Aorta (tissue), 5 donors: ENCODE measurements around the gene PFN2. TPM values are rescaled to one million over a fixed set of nuclear protein-coding genes. Genes with fewer than 3 reads are reported as not detected.
"Not testable (repeated sequence)": the region's sequence is repeated elsewhere in the genome, so short reads cannot be mapped to it uniquely, and the experiment has no call there.

ENCODE experiments used
- ATAC-seq: fragments of 200-7000 bp; cut with Tn5 transposase; one replicate; pipeline ENCODE4 v1.9.1; 2022; ENCODE audit warnings: moderate library complexity; ENCODE audit not compliant: low FRiP score
- DNase-seq, 2 donors: peaks; one replicate each; pipeline ENCODE4 v3.0.0-alpha.2; 2020
- H3K27ac ChIP-seq, 2 donors: one replicate each; pipeline ENCODE4 v1.5.1; 2013; ENCODE audit warnings: low read length in 2 of 2, mild to moderate bottlenecking in 2 of 2, moderate library complexity in 2 of 2, control low read depth in 1 of 2, inconsistent platforms in 1 of 2, low read depth in 1 of 2
- H3K27me3 ChIP-seq, 2 donors: one replicate each; pipeline ENCODE4 v1.6.1; 2013; ENCODE audit warnings: control low read depth in 1 of 2, low read length in 1 of 2, mild to moderate bottlenecking in 1 of 2, moderate library complexity in 1 of 2; ENCODE audit not compliant: insufficient read depth in 2 of 2, control insufficient read depth in 1 of 2
- H3K36me3 ChIP-seq, 2 donors: one replicate each; pipeline ENCODE4 v1.6.1; 2013; ENCODE audit warnings: control low read depth in 1 of 2, low read length in 1 of 2, mild to moderate bottlenecking in 1 of 2; ENCODE audit not compliant: insufficient read depth in 2 of 2, control insufficient read depth in 1 of 2
- H3K4me1 ChIP-seq, 2 donors: one replicate each; pipeline ENCODE4 v1.6.1; 2013; ENCODE audit warnings: low read length in 2 of 2, control low read depth in 1 of 2, mild to moderate bottlenecking in 1 of 2, moderate library complexity in 1 of 2; ENCODE audit not compliant: insufficient read depth in 2 of 2, control insufficient read depth in 1 of 2
- H3K4me3 ChIP-seq, 2 donors: one replicate each; pipeline ENCODE4 v1.5.1; 2013; ENCODE audit warnings: low read length in 2 of 2, control low read depth in 1 of 2, mild to moderate bottlenecking in 1 of 2
- H3K9me3 ChIP-seq: one replicate; pipeline ENCODE4 v1.6.1; 2013; ENCODE audit warnings: mild to moderate bottlenecking, low read length; ENCODE audit not compliant: control insufficient read depth
- WGBS, 2 donors: extraction: QIAGEN DNeasy Blood & Tissue Kit; methylation state at CpG; one replicate each; pipeline ENCODE4 v1.1.7; 2013; 5-methylcytosine and 5-hydroxymethylcytosine counted together
- intact Hi-C, 2 donors: fragments of 100-400 bp; cut with DNase I; formaldehyde crosslinking; loops; one replicate each; pipeline versions ENCODE4 v1.14.2 to v1.15.0; 2022
- polyA plus RNA-seq, 2 donors: library from polyadenylated mRNA; stranded (reverse); fragments of 200-250 nt; gene quantifications; one replicate each; pipeline ENCODE4 v1.2.3, GENCODE V29; 2013
- total RNA-seq, 2 donors: library from RNA; stranded (reverse); fragmentation: NEBNext Ultra II Directional; extraction: Animal tissue kit (Norgen Biotek cat#: 25700); gene quantifications; one replicate each; pipeline ENCODE4 v1.2.1, GENCODE V29; 2021
- donor health status: healthy with polysubstance abuse.
- donor health status: Bipolar disorder and iron deficiency.
- donor health status: DM: no; HTN: no; CAD: no.
- donor health status: DM: no; HTN: no; CAD: no.
- donor health status: DM: yes; HTN: yes; CAD: no.

Gene PFN2
- total and polyA plus RNA-seq, 4 donors, result 115 to 185 (median 145) TPM

- intact Hi-C loops, result no loop called here
- peaks cover 5% of the 10 kb centered on the region in 2 donors for H3K4me1 ChIP-seq
- DNase-seq (no peak), ATAC-seq (no peak)
- no peaks in the 10 kb centered on the region for H3K36me3 ChIP-seq
- WGBS, 2 donors, result 41 to 42% methylated on average over 1 of the region's 1 CpG
- H3K27ac ChIP-seq, result no peak overlapping the region
- no peaks in the 10 kb centered on the region for H3K9me3 ChIP-seq
- H3K4me3 ChIP-seq, result no peak overlapping the region
- H3K27me3 ChIP-seq, result no peaks in the 10 kb centered on the region
These were observed 28.7 kb downstream of the PFN2 start for GRCh38 chr3:149941946-149942345.

GRCh38 chr3:149941186-149941585 is 29.5 kb downstream of the PFN2 start:
- Histone ChIP-seq H3K4me1 (peaks cover 5% of the 10 kb centered on the region in 2 donors), H3K4me3 (no peak overlapping the region), H3K27me3 (no peaks in the 10 kb centered on the region), H3K27ac (no peak overlapping the region), H3K36me3 (no peaks in the 10 kb centered on the region), H3K9me3 (no peaks in the 10 kb centered on the region)
- intact Hi-C loops, result no loop called here
- DNase-seq, result no peak
- 87 to 91% methylated on average over 2 of the region's 2 CpGs for WGBS, 2 donors
- ATAC-seq, result no peak

- H3K27ac ChIP-seq, H3K36me3 ChIP-seq, ATAC-seq, H3K27me3 ChIP-seq, H3K9me3 ChIP-seq, DNase-seq, H3K4me3 ChIP-seq, H3K4me1 ChIP-seq: not testable (repeated sequence)
- intact Hi-C loops, result loop anchor here in 1 of 2 donors (10.0 kb wide), 1 partner anchor 556 kb away; no protein-coding TSS in a partner anchor
- 58 to 60% methylated on average over 3 of the region's 3 CpGs for WGBS, 2 donors
These were observed 32.2 kb downstream of the PFN2 start for GRCh38 chr3:149938392-149939055.

- DNase-seq, result peak in 1 of 2 donors; percentile 57
- Histone ChIP-seq H3K27me3 (no peaks in the 10 kb centered on the region), H3K36me3 (no peaks in the 10 kb centered on the region), H3K9me3 (no peaks in the 10 kb centered on the region), H3K4me3 (no peak overlapping the region), H3K27ac (peak overlapping the region in 1 of 2 donors; percentile 8), H3K4me1 (peaks cover 5 to 8% of the 10 kb centered on the region in 2 donors)
- WGBS, 2 donors, result 32% methylated on average over 7 of the region's 7 CpGs
- peak; percentile 75 for ATAC-seq
- intact Hi-C loops, result loop anchor here in 1 of 2 donors (10.0 kb wide), 1 partner anchor 558 kb away; no protein-coding TSS in a partner anchor
These were observed 33.9 kb downstream of the PFN2 start for GRCh38 chr3:149936812-149937230.

- Histone ChIP-seq H3K27me3 (no peaks in the 10 kb centered on the region), H3K4me1 (peaks cover 5 to 8% of the 10 kb centered on the region in 2 donors), H3K4me3 (no peak overlapping the region), H3K9me3 (no peaks in the 10 kb centered on the region), H3K27ac (no peak overlapping the region), H3K36me3 (no peaks in the 10 kb centered on the region)
- ATAC-seq, result peak; percentile 85
- intact Hi-C loops, result loop anchor here in 1 of 2 donors (10.0 kb wide), 1 partner anchor 560 kb away; no protein-coding TSS in a partner anchor
- peak in 1 of 2 donors; percentile 76 for DNase-seq
These were observed 36.2 kb downstream of the PFN2 start for GRCh38 chr3:149934524-149934923.

- intact Hi-C loops, result loop anchor here in 1 of 2 donors (10.0 kb wide), 1 partner anchor 561 kb away; no protein-coding TSS in a partner anchor
- Histone ChIP-seq H3K4me1 (peaks cover under 1 to 3% of the 10 kb centered on the region in 2 donors), H3K27ac (no peak overlapping the region), H3K36me3 (no peaks in the 10 kb centered on the region), H3K27me3 (no peaks in the 10 kb centered on the region), H3K4me3 (no peak overlapping the region), H3K9me3 (no peaks in the 10 kb centered on the region)
- ATAC-seq (no peak), DNase-seq (no peak)
These were observed 36.8 kb downstream of the PFN2 start for GRCh38 chr3:149933858-149934257.

- 99 to 100% methylated on average over 1 of the region's 1 CpG for WGBS, 2 donors
- intact Hi-C loops, result loop anchor here in 1 of 2 donors (10.0 kb wide), 1 partner anchor 562 kb away; no protein-coding TSS in a partner anchor
- H3K36me3 ChIP-seq, result no peaks in the 10 kb centered on the region
- no peaks in the 10 kb centered on the region for H3K27me3 ChIP-seq
- DNase-seq, result no peak
- H3K4me1 ChIP-seq, result peaks cover 0 to 3% of the 10 kb centered on the region in 2 donors
- H3K4me3 ChIP-seq, result no peak overlapping the region
- no peaks in the 10 kb centered on the region for H3K9me3 ChIP-seq
- no peak overlapping the region for H3K27ac ChIP-seq
- peak; percentile 45 for ATAC-seq
These were observed 37.7 kb downstream of the PFN2 start for GRCh38 chr3:149933008-149933407.

GRCh38 chr3:149920119-149920518 is 50.6 kb downstream of the PFN2 start:
- 90 to 91% methylated on average over 3 of the region's 3 CpGs for WGBS, 2 donors
- intact Hi-C loops, result no loop called here
- H3K27ac ChIP-seq, result no peak overlapping the region
- DNase-seq, result no peak
- no peaks in the 10 kb centered on the region for H3K4me1 ChIP-seq
- H3K4me3 ChIP-seq, result no peak overlapping the region
- H3K9me3 ChIP-seq, result no peaks in the 10 kb centered on the region
- no peak for ATAC-seq
- no peaks in the 10 kb centered on the region for H3K36me3 ChIP-seq
- H3K27me3 ChIP-seq, result no peaks in the 10 kb centered on the region

GRCh38 chr3:149919509-149919908 is 51.2 kb downstream of the PFN2 start:
- no peak overlapping the region for H3K4me3 ChIP-seq
- DNase-seq, result no peak
- WGBS, 2 donors, result 98% methylated on average over 3 of the region's 3 CpGs
- H3K4me1 ChIP-seq, result no peaks in the 10 kb centered on the region
- no peak for ATAC-seq
- no peak overlapping the region for H3K27ac ChIP-seq
- H3K27me3 ChIP-seq, result no peaks in the 10 kb centered on the region
- no peaks in the 10 kb centered on the region for H3K36me3 ChIP-seq
- H3K9me3 ChIP-seq, result no peaks in the 10 kb centered on the region
- intact Hi-C loops, result no loop called here
